Activated T-helper 1 cell treated with anti-CD3 and anti-CD28 coated beads, Interleukin-12 subunit alpha, Interleukin-12 subunit beta, Interleukin-2, Interleukin-4 antibody, amounts not matched to agents 30 ng/mL and 10 ng/mL and 1 ng/mL, durations not matched to agents 14 hours and 24 hours and 36 hours (primary cell): Measurements from ENCODE around the gene COBLL1. TPM values are rescaled to one million over a fixed set of nuclear protein-coding genes. Genes with fewer than 3 reads are reported as not detected.

Source experiments
- DNase-seq: peaks from one replicate; pipeline ENCODE4 v3.0.0; 2021; ENCODE audit warnings: low spot score
- H3K27ac Mint-ChIP-seq: one replicate; pipeline ENCODE4 v1.8.0; 2021; ENCODE audit warnings: mild to moderate bottlenecking, mixed read lengths
- H3K27me3 Mint-ChIP-seq: one replicate; pipeline ENCODE4 v1.8.0; 2022; ENCODE audit warnings: mild to moderate bottlenecking, moderate library complexity, mixed read lengths; ENCODE audit not compliant: insufficient read depth
- H3K36me3 Mint-ChIP-seq: one replicate; pipeline ENCODE4 v1.8.0; 2021; ENCODE audit warnings: low read depth, mixed read lengths
- H3K4me1 Mint-ChIP-seq: one replicate; pipeline ENCODE4 v1.8.0; 2021; ENCODE audit warnings: low read depth, mixed read lengths
- H3K4me3 Mint-ChIP-seq: one replicate; pipeline ENCODE4 v1.8.0; 2021; ENCODE audit warnings: mild to moderate bottlenecking, moderate library complexity, mixed read lengths
- H3K9me3 Mint-ChIP-seq: one replicate; pipeline ENCODE4 v1.8.0; 2021; ENCODE audit warnings: mixed read lengths
- intact Hi-C: fragments of 100-400 bp; cut with micrococcal nuclease; formaldehyde crosslinking; loops from one replicate; pipeline ENCODE4 v1.15.1; 2024
- total RNA-seq: library from RNA; stranded (reverse); gene quantifications from 2 replicates; pipeline ENCODE4 v1.2.3, GENCODE V29; 2022

COBLL1 gene, protein sequence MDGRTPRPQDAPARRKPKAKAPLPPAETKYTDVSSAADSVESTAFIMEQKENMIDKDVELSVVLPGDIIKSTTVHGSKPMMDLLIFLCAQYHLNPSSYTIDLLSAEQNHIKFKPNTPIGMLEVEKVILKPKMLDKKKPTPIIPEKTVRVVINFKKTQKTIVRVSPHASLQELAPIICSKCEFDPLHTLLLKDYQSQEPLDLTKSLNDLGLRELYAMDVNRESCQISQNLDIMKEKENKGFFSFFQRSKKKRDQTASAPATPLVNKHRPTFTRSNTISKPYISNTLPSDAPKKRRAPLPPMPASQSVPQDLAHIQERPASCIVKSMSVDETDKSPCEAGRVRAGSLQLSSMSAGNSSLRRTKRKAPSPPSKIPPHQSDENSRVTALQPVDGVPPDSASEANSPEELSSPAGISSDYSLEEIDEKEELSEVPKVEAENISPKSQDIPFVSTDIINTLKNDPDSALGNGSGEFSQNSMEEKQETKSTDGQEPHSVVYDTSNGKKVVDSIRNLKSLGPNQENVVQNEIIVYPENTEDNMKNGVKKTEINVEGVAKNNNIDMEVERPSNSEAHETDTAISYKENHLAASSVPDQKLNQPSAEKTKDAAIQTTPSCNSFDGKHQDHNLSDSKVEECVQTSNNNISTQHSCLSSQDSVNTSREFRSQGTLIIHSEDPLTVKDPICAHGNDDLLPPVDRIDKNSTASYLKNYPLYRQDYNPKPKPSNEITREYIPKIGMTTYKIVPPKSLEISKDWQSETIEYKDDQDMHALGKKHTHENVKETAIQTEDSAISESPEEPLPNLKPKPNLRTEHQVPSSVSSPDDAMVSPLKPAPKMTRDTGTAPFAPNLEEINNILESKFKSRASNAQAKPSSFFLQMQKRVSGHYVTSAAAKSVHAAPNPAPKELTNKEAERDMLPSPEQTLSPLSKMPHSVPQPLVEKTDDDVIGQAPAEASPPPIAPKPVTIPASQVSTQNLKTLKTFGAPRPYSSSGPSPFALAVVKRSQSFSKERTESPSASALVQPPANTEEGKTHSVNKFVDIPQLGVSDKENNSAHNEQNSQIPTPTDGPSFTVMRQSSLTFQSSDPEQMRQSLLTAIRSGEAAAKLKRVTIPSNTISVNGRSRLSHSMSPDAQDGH
- not detected in 2 replicates for total RNA-seq

- peaks cover 56% of the 10 kb centered on the region for H3K27me3 Mint-ChIP-seq
These were observed at the start of gene COBLL1 for GRCh38 chr2:164841719-164842623. COBLL1 (minus strand) TSS chr2:164841823; CDS start chr2:164841196, 627 bp downstream.

DNA sequence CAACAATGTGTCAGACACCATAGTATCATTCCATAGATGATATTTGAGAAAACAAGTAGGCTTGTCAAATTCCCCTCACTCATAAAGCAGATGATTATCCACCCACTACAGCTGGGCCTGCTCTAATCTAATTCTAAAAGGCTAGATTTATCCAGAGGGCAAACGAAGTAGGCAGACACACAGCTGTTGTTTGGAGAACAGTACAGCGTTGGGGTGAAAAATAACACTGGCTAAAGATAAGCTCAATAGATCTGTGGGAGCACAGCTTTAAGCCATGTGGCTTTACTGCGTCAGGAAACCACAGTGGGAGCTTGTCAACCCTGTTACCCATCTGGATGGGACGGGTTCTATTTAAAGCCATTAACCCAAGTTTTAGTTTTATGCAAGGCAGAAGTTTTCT lies 48.9 kb upstream of the COBLL1 start:
- no peaks in the 10 kb centered on the region for H3K4me1 Mint-ChIP-seq
- H3K4me3 Mint-ChIP-seq, result no peak overlapping the region
- intact Hi-C loops, result no loop called here
- DNase-seq, result no peak
- no peaks in the 10 kb centered on the region for H3K36me3 Mint-ChIP-seq
- H3K27me3 Mint-ChIP-seq, result peaks cover 8% of the 10 kb centered on the region
- H3K27ac Mint-ChIP-seq, result no peak overlapping the region
- no peaks in the 10 kb centered on the region for H3K9me3 Mint-ChIP-seq

More at GRCh38 chr2:164841719-164842623, at the start of gene COBLL1:
- H3K4me3 Mint-ChIP-seq, result peak within 1 kb of the TSS; percentile 64
- H3K27ac Mint-ChIP-seq, result no peak within 1 kb of the TSS
- H3K4me1 Mint-ChIP-seq, result peaks cover 7% of the 10 kb centered on the region
- peak; percentile 7 for DNase-seq
- H3K36me3 Mint-ChIP-seq, result no peaks in the 10 kb centered on the region
- H3K9me3 Mint-ChIP-seq, result no peaks in the 10 kb centered on the region
- intact Hi-C loops, result loop anchor here (5.0 kb wide), 1 partner anchor 70 kb away; no protein-coding TSS in a partner anchor

DNA sequence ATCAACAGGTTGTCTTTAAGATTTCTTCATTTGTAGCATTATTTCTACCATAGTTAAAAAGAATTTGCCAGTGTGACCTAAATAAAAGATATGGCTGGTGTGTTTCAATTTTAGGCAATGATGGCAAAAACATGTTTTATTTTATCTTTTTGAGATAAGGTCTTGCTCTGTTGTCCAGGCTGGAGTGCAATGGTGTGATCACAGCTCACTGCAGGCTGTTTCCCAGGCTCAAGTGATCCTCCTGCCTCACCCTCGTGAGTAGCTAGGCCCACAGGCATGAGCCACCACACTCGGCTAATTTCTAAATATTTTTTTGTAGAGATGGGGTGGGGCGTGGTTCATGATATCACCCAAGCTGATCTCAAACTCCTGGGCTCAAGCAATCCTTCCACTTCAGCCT lies 47.0 kb upstream of the COBLL1 start:
- no peaks in the 10 kb centered on the region for H3K9me3 Mint-ChIP-seq
- H3K27ac Mint-ChIP-seq, result no peak overlapping the region
- intact Hi-C loops, result no loop called here
- peaks cover 8% of the 10 kb centered on the region for H3K27me3 Mint-ChIP-seq
- no peak for DNase-seq
- H3K4me1 Mint-ChIP-seq, result no peaks in the 10 kb centered on the region
- H3K4me3 Mint-ChIP-seq, result no peak overlapping the region
- no peaks in the 10 kb centered on the region for H3K36me3 Mint-ChIP-seq

GRCh38 chr2:164887434-164888144 lies 46.0 kb upstream of the COBLL1 start:
- no peak for DNase-seq
- Mint-ChIP-seq H3K4me1 (no peaks in the 10 kb centered on the region), H3K27me3 (peaks cover 8% of the 10 kb centered on the region), H3K27ac (no peak overlapping the region), H3K9me3 (no peaks in the 10 kb centered on the region), H3K4me3 (no peak overlapping the region), H3K36me3 (no peaks in the 10 kb centered on the region)
- intact Hi-C loops, result no loop called here

- no peaks in the 10 kb centered on the region for H3K9me3 Mint-ChIP-seq
- intact Hi-C loops, result no loop called here
- H3K27me3 Mint-ChIP-seq, result no peaks in the 10 kb centered on the region
- no peak for DNase-seq
- H3K4me3 Mint-ChIP-seq, result no peak overlapping the region
- H3K4me1 Mint-ChIP-seq, result no peaks in the 10 kb centered on the region
- H3K27ac Mint-ChIP-seq, result no peak overlapping the region
- no peaks in the 10 kb centered on the region for H3K36me3 Mint-ChIP-seq
These were observed 40.7 kb upstream of the COBLL1 start for GRCh38 chr2:164882276-164882675.

DNA sequence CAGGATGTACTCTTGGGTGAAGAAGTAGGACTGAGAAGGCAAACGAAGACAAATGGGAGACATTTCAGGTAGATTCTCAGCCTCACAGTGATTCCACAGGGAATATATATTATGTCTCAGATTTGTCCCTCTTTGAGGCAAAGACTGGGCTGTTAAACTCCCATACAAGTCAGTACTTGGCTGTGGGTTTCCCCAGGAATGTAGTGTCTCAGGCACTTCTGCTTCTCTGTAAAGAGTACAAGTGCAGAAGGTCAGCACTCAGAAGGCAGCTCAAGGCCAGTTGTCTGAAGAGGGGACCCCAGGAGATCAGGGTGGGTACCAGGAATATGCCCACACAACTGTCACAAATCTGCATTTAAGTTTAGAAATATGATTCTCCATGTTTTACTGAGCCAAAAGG lies 39.9 kb upstream of the COBLL1 start:
- peaks cover 2% of the 10 kb centered on the region for H3K27me3 Mint-ChIP-seq
- intact Hi-C loops, result no loop called here
- no peaks in the 10 kb centered on the region for H3K4me1 Mint-ChIP-seq
- H3K4me3 Mint-ChIP-seq, result no peak overlapping the region
- H3K36me3 Mint-ChIP-seq, result no peaks in the 10 kb centered on the region
- no peaks in the 10 kb centered on the region for H3K9me3 Mint-ChIP-seq
- no peak overlapping the region for H3K27ac Mint-ChIP-seq
- no peak for DNase-seq

- H3K27me3 Mint-ChIP-seq, result peaks cover 2% of the 10 kb centered on the region
- H3K27ac Mint-ChIP-seq, result no peak overlapping the region
- H3K4me3 Mint-ChIP-seq, result no peak overlapping the region
- H3K9me3 Mint-ChIP-seq, result no peaks in the 10 kb centered on the region
- H3K36me3 Mint-ChIP-seq, result no peaks in the 10 kb centered on the region
- intact Hi-C loops, result no loop called here
- no peaks in the 10 kb centered on the region for H3K4me1 Mint-ChIP-seq
- DNase-seq, result no peak
These were observed 38.4 kb upstream of the COBLL1 start for GRCh38 chr2:164879901-164880535.

DNA sequence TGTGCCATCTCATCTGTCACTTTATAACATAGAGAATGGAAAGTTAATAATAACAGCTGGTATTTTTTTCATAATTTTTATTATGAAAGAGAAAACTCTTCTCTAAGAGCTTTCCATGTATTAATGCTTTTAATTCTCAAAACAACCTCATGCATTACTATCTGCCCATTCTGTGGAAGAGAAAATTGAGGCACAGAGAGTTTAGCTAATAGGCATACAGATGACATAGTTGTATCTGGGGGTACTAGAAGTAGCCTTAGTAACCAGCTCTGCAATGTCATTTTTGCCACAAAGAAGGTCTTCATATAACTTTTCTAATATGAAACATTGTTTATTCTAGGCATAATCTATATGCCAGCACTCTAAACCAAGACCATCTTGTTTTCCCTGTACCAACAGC lies 36.3 kb upstream of the COBLL1 start:
- no peak overlapping the region for H3K4me3 Mint-ChIP-seq
- H3K4me1 Mint-ChIP-seq, result no peaks in the 10 kb centered on the region
- no peak overlapping the region for H3K27ac Mint-ChIP-seq
- no peak for DNase-seq
- H3K36me3 Mint-ChIP-seq, result no peaks in the 10 kb centered on the region
- intact Hi-C loops, result no loop called here
- peaks cover 2% of the 10 kb centered on the region for H3K27me3 Mint-ChIP-seq
- no peaks in the 10 kb centered on the region for H3K9me3 Mint-ChIP-seq

- H3K27me3 Mint-ChIP-seq, result peaks cover 2% of the 10 kb centered on the region
- no peaks in the 10 kb centered on the region for H3K36me3 Mint-ChIP-seq
- no peaks in the 10 kb centered on the region for H3K9me3 Mint-ChIP-seq
- H3K4me3 Mint-ChIP-seq, result no peak overlapping the region
- H3K27ac Mint-ChIP-seq, result no peak overlapping the region
- intact Hi-C loops, result no loop called here
- DNase-seq, result no peak
- no peaks in the 10 kb centered on the region for H3K4me1 Mint-ChIP-seq
These were observed 35.5 kb upstream of the COBLL1 start for GRCh38 chr2:164877169-164877568.

DNA sequence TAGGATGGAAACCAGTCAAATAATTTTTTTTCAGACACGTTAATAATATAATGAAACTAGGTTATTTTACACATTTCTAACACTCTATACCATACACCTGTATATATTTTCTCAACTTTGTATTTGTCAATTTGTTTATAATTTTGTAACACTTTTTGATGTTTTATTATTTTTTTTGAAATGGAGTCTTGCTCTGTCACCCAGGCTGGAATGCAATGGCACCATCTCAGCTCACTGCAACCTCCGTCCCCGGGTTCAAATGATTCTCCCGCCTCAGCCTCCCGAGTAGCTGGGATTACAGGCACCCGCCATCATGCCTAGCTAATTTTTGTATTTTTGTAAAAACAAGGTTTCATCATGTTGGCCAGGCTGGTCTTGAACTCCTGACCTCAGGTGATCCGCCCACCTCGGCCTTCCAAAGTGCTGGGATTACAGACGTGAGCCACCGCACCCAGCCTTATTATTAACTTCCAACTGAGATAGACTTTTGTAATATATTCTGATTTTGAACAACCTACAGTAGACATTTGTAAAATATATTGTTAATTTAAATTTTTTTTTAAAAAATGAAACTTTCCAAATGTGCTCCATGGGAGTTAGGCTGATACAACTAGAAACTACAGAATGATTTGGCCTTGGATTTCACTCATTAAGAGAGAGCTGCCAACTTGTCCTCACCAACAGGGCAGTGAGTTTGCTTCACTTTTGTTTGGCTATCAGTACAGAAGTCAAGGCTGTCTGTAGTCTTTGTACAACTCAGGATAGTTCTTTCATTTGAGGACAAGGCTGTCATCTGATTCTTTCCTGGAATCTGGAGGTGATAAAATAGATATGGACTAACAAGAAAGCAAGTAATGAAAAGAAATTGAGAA lies 33.9 kb upstream of the COBLL1 start:
- Mint-ChIP-seq H3K27ac (no peak overlapping the region), H3K9me3 (no peaks in the 10 kb centered on the region), H3K36me3 (no peaks in the 10 kb centered on the region), H3K4me3 (no peak overlapping the region), H3K27me3 (peaks cover 2% of the 10 kb centered on the region), H3K4me1 (no peaks in the 10 kb centered on the region)
- DNase-seq, result no peak
- intact Hi-C loops, result no loop called here
